Measurements from ENCODE around the gene ARPC4.

GRCh38 chr3:9795207-9795606 is 2.3 kb downstream of the ARPC4 start:
- TF ChIP-seq YY1 (IDR thresholded peaks at IDR 0.05; ENCODE audit: low read depth) (no peak), NFIC (IDR thresholded peaks at IDR 0.05) (no peak), MAX (IDR thresholded peaks at IDR 0.05) (no peak), EP300 (IDR thresholded peaks at IDR 0.05; ENCODE audit: borderline replicate concordance) (no peak)

Data from Ishikawa (cell line).